Gastrocnemius medialis (tissue), 4 donors: ENCODE data around the gene ZXDC. TPM values are rescaled to one million over a fixed set of nuclear protein-coding genes. Genes with fewer than 3 reads are reported as not detected.

Source experiments
- ATAC-seq, 2 donors: fragments of 150-250 bp; one replicate each; pipeline ENCODE4 v1.9.1; 2016
- DNase-seq, 2 donors: peaks; one replicate each; pipeline ENCODE4 v3.0.0-alpha.2; 2019
- H3K27ac ChIP-seq, 4 donors: fragments of 200-600 bp; sonication (generic); 1 replicate in 1 of 4; 2 replicates in 3 of 4; pipeline ENCODE4 v1.5.1; 2016 to 2018; ENCODE audit warnings: mild to moderate bottlenecking in 2 of 4, moderate library complexity in 1 of 4
- H3K27me3 ChIP-seq, 3 donors: fragments of 200-600 bp; sonication (generic) in 2 of 3; 1 replicate in 1 of 3; 2 replicates in 2 of 3; pipeline versions ENCODE4 v1.5.1 to v1.6.0; 2016 to 2019; ENCODE audit warnings: mild to moderate bottlenecking in 1 of 3, moderate library complexity in 1 of 3
- H3K36me3 ChIP-seq, 2 donors: fragments of 200-600 bp; sonication (generic) in 1 of 2; one replicate each; pipeline ENCODE4 v1.5.1; 2017 to 2018
- H3K4me1 ChIP-seq, 2 donors: fragments of 200-600 bp; sonication (generic) in 1 of 2; one replicate each; pipeline ENCODE4 v1.5.1; 2016 to 2017; ENCODE audit warnings: mild to moderate bottlenecking in 2 of 2
- H3K4me3 ChIP-seq, 4 donors: fragments of 200-600 bp; sonication (generic) in 3 of 4; 1 replicate in 1 of 4; 2 replicates in 3 of 4; pipeline ENCODE4 v1.5.1; 2016 to 2019; ENCODE audit warnings: mild to moderate bottlenecking in 2 of 4
- H3K9me3 ChIP-seq, 3 donors: fragments of 200-600 bp; sonication (generic) in 2 of 3; 1 replicate in 1 of 3; 2 replicates in 2 of 3; pipeline ENCODE4 v1.5.1; 2016 to 2019
- CTCF ChIP-seq, 5 experiments: fragments of 450-650 bp in 3 of 5; fragments of 200-600 bp in 2 of 5; sonication (generic) in 2 of 5; IDR thresholded peaks in 4 of 5; conservative IDR thresholded peaks in 1 of 5; 1 replicate in 4 of 5; 2 replicates in 1 of 5; pipeline ENCODE4 v1.5.1; 2016 to 2019; ENCODE audit warnings: antibody characterized with exemption in 5 of 5, mild to moderate bottlenecking in 3 of 5, moderate library complexity in 3 of 5
- POLR2A ChIP-seq, 2 donors: fragments of 450-650 bp; IDR thresholded peaks; one replicate each; pipeline ENCODE4 v1.6.1; 2017; ENCODE audit warnings: antibody characterized with exemption in 2 of 2, mild to moderate bottlenecking in 2 of 2, moderate library complexity in 2 of 2
- in situ Hi-C, 4 donors: fragments of 200-750 bp; cut with MboI; loops; one replicate each; pipeline versions ENCODE4 v1.15.0 to v1.8.0; 2017; ENCODE audit warnings: low sequenced_read_pairs in 4 of 4
- intact Hi-C: fragments of 100-400 bp; cut with DNase I; formaldehyde crosslinking; loops from one replicate; pipeline ENCODE4 v1.15.1; 2023; ENCODE audit warnings: low total_unique reads
- total RNA-seq, 4 donors: library from RNA; depleted of rRNA; stranded (reverse); fragments of >200 nt; gene quantifications; one replicate each; pipeline versions ENCODE4 v1.1.0 to v1.2.3, GENCODE V29; 2016

Gene ZXDC
- total RNA-seq, 4 donors from 2014 or later, result 40.9 to 54.2 (median 45.4) TPM

- TF ChIP-seq POLR2A (IDR thresholded peaks at IDR 0.05) (no peak), CTCF (IDR thresholded peaks at IDR 0.05 in 4 of 5, conservative IDR thresholded peaks at IDR 0.05 in 1 of 5) (no peak)
- H3K4me3 ChIP-seq, result no peak overlapping the region
- H3K27ac ChIP-seq, result no peak overlapping the region
- H3K4me1 ChIP-seq, result no peaks in the 10 kb centered on the region
- ATAC-seq, result no peak
- no peaks in the 10 kb centered on the region for H3K27me3 ChIP-seq
- H3K36me3 ChIP-seq, result peaks cover 0 to 9% of the 10 kb centered on the region in 2 donors
- no peak for DNase-seq
- in situ Hi-C loops (no loop called here), intact Hi-C loops (no loop called here)
- no peaks in the 10 kb centered on the region for H3K9me3 ChIP-seq
Observed at GRCh38 chr3:126424039-126424717, 51.5 kb downstream of the ZXDC start.

DNA sequence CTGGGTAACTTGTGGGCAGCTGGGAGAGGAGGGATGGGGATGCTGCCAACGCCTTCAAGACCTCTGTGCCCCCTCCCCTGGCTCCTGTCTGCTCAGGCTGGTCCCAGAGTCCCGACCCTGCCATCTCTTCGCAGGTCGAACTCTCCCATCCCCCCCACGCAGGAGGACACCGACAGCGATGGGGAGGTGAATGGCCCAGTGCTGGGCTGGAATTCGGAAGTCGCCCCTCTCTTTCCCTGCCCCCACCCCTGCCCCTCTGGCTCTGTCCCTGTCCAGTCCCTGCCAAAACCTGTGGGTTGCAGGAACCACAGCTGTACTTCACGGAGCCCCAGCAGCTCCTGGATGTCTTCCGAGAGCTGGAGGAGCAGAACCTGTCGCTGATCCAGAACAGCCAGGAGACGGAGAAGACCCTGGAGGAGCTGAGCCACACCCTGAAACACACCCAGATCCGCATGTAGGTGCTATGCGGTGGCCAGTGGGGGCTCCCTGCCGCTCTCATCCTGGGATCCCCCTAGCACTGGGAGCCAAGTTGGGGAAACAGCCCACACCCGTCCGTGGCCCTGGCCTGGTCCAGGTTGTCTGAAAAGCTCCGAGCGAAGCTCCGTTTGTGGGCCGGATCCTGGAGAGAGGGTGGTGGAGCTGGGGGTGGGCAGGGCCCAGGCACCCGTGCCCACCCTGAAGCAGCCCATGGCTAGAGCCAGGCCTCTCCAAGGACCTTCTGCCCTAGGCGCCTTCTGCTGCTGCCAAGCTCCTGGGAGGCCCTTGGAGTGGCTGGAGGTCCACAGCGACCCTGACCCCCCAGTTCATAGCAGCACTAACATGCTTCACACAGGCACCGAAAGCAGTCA lies 52.3 kb downstream of the ZXDC start:
- Histone ChIP-seq H3K4me3 (no peak overlapping the region), H3K9me3 (no peaks in the 10 kb centered on the region), H3K36me3 (peaks cover 0 to 9% of the 10 kb centered on the region in 2 donors), H3K27ac (no peak overlapping the region), H3K27me3 (no peaks in the 10 kb centered on the region), H3K4me1 (no peaks in the 10 kb centered on the region)
- in situ Hi-C loops, result no loop called here
- intact Hi-C loops, result no loop called here
- no peak for TF ChIP-seq POLR2A (IDR thresholded peaks at IDR 0.05)
- ATAC-seq (no peak), DNase-seq (no peak)

DNA sequence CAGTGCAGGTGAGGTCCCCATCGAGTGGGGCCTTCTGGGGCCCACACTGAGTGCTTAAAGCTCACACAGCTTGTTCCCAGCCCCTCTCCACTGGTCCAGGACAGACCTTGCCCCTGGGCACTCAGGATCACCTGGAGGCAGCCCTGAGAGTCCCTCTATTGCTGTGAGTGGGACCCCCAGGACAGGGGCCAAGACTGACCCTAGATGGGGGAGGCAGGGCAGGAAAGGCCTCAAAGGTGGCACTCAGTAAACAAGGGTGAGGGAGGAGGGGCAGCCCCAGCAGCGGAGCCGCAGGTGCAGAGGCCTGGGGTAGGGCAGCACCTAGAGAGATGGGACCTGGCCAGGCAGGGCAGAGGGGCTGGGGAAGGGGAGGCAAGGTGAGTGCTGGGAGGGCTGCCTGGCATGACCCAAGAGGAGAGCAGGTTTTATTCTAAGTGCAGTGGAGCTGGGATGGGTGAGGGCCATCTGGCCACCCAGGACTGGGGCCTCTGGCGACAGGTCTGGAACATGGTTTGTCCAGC lies 53.1 kb downstream of the ZXDC start:
- intact Hi-C loops, result no loop called here
- no peak for ATAC-seq

GRCh38 chr3:126422121-126422520 lies 53.6 kb downstream of the ZXDC start:
- no peak overlapping the region for H3K4me3 ChIP-seq
- no peak overlapping the region for H3K27ac ChIP-seq
- intact Hi-C loops, result no loop called here
- no peaks in the 10 kb centered on the region for H3K9me3 ChIP-seq
- peaks cover 0 to 4% of the 10 kb centered on the region in 2 donors for H3K4me1 ChIP-seq
- DNase-seq (no peak), ATAC-seq (no peak)
- in situ Hi-C loops, result no loop called here
- TF ChIP-seq POLR2A (IDR thresholded peaks at IDR 0.05), result no peak
- no peak for TF ChIP-seq CTCF (IDR thresholded peaks at IDR 0.05 in 4 of 5, conservative IDR thresholded peaks at IDR 0.05 in 1 of 5)
- peaks cover 0 to 4% (median 0%) of the 10 kb centered on the region in 3 donors for H3K27me3 ChIP-seq
- peaks cover 0 to 9% of the 10 kb centered on the region in 2 donors for H3K36me3 ChIP-seq

More for the DNA sequence above, 53.1 kb downstream of the ZXDC start:
- Histone ChIP-seq H3K9me3 (no peaks in the 10 kb centered on the region), H3K27me3 (peaks cover 0 to 4% (median 0%) of the 10 kb centered on the region in 3 donors), H3K4me1 (no peaks in the 10 kb centered on the region), H3K27ac (no peak overlapping the region), H3K4me3 (no peak overlapping the region), H3K36me3 (peaks cover 0 to 9% of the 10 kb centered on the region in 2 donors)
- in situ Hi-C loops, result no loop called here
- TF ChIP-seq CTCF (IDR thresholded peaks at IDR 0.05 in 4 of 5, conservative IDR thresholded peaks at IDR 0.05 in 1 of 5) (no peak), POLR2A (IDR thresholded peaks at IDR 0.05) (no peak)
- no peak for DNase-seq

DNA sequence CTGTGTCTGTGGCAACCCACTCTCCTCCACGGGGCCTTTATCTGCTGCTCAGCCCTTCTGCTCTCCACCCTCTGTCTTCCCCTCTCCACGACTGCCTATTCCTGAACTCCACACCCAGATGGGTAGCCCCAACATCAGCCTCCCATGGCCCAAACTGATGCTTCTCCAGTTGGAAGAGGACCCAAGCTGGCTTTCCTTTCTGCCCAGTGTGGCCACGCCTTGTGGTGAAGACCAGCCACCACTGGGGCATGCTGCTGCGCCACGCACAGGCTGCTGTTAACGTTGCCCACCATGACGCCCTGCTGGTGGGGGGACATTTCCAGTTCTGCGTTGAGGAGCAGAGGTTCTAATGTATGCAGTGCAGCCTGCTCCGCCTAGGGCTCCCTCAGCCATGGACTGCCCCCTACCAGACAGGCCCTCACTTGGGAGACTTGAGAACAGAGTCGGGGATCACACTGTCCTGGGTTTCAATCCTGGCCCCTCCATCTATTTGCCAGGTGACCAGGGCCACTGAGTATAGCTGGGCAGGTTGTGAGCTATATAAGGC lies 54.0 kb downstream of the ZXDC start:
- Histone ChIP-seq H3K4me3 (no peak overlapping the region), H3K27ac (no peak overlapping the region), H3K9me3 (no peaks in the 10 kb centered on the region), H3K4me1 (peaks cover under 1 to 6% of the 10 kb centered on the region in 2 donors), H3K27me3 (peaks cover 0 to 5% (median 2%) of the 10 kb centered on the region in 3 donors), H3K36me3 (peaks cover 0 to 9% of the 10 kb centered on the region in 2 donors)
- DNase-seq, result no peak
- ATAC-seq, result no peak
- intact Hi-C loops, result no loop called here
- in situ Hi-C loops, result no loop called here
- TF ChIP-seq CTCF (IDR thresholded peaks at IDR 0.05 in 4 of 5, conservative IDR thresholded peaks at IDR 0.05 in 1 of 5) (no peak), POLR2A (IDR thresholded peaks at IDR 0.05) (no peak)
